Caco-2 (cell line): Measurements from ENCODE around the gene CFAP69. TPM values are rescaled to one million over a fixed set of nuclear protein-coding genes. Genes with fewer than 3 reads are reported as not detected.
A peak's percentile ranks its signal among the peaks of the same experiment; 100 is the strongest.
"Not testable (repeated sequence)": the region's sequence is repeated elsewhere in the genome, so short reads cannot be mapped to it uniquely, and the experiment has no call there.

Experiments used
- BruUV-seq: library from RNA; stranded (reverse); fragments of 400-500 nt; replicated peaks from 2 replicates; lab custom pipeline; 2021; lab: Mats Ljungman, UMichigan
- CTCF ChIA-PET: fragments of 300-600 bp; sonication (Branson Sonifier 250); formaldehyde crosslinking; loops from one replicate; lab custom pipeline; 2022; ENCODE audit warnings: antibody characterized with exemption; lab: Charles Lee
- POLR2A ChIA-PET: fragments of 300-600 bp; sonication (Branson Sonifier 250); formaldehyde crosslinking; loops from one replicate; lab custom pipeline; 2022; ENCODE audit warnings: antibody characterized with exemption; lab: Charles Lee
- DNase-seq, 2 experiments: peaks; one replicate each; pipeline versions ENCODE4 v3.0.0 to v3.0.0-alpha.2; 2020 to 2022
- H3K27me3 ChIP-seq: replicated peaks from 2 replicates; pipeline ENCODE4 v1.6.0; 2011; ENCODE audit warnings: low read length; ENCODE audit not compliant: control insufficient read depth, insufficient read depth
- H3K36me3 ChIP-seq: 2 replicates; pipeline ENCODE4 v1.5.1; 2011; ENCODE audit warnings: low read length; ENCODE audit not compliant: control insufficient read depth, insufficient read depth
- H3K4me1 ChIP-seq: fragments of 250-450 bp; sonication (Bioruptor Pico); 2 replicates; pipeline ENCODE4 v1.5.1; 2020; ENCODE audit warnings: mild to moderate bottlenecking
- H3K4me3 ChIP-seq: 2 replicates; pipeline ENCODE4 v1.5.1; 2011; ENCODE audit warnings: low read depth, mild to moderate bottlenecking, control low read depth, low read length
- H3K9me3 ChIP-seq: fragments of 250-450 bp; sonication (Bioruptor Pico); 2 replicates; pipeline ENCODE4 v1.5.1; 2020; ENCODE audit warnings: mild to moderate bottlenecking, moderate library complexity
- H3K27ac Mint-ChIP-seq: one replicate; pipeline ENCODE4 v1.8.0; 2022; ENCODE audit warnings: mixed read lengths; ENCODE audit not compliant: unreplicated experiment
- H3K27me3 Mint-ChIP-seq: one replicate; pipeline ENCODE4 v1.8.0; 2022; ENCODE audit warnings: mixed read lengths; ENCODE audit not compliant: insufficient read depth, unreplicated experiment
- H3K36me3 Mint-ChIP-seq: one replicate; pipeline ENCODE4 v1.8.0; 2022; ENCODE audit warnings: mild to moderate bottlenecking, mixed read lengths; ENCODE audit not compliant: insufficient read depth, unreplicated experiment
- H3K4me1 Mint-ChIP-seq: one replicate; pipeline ENCODE4 v1.8.0; 2022; ENCODE audit warnings: low read depth, mixed read lengths; ENCODE audit not compliant: unreplicated experiment
- H3K4me3 Mint-ChIP-seq: one replicate; pipeline ENCODE4 v1.8.0; 2022; ENCODE audit warnings: mild to moderate bottlenecking, moderate library complexity, mixed read lengths; ENCODE audit not compliant: unreplicated experiment
- H3K9me3 Mint-ChIP-seq: one replicate; pipeline ENCODE4 v1.8.0; 2022; ENCODE audit warnings: mixed read lengths; ENCODE audit not compliant: unreplicated experiment
- intact Hi-C: fragments of 100-400 bp; cut with micrococcal nuclease; formaldehyde crosslinking; loops from one replicate; pipeline ENCODE4 v1.10.0; 2022; ENCODE audit not compliant: unreplicated experiment
- total RNA-seq: library from RNA; stranded (reverse); gene quantifications from 2 replicates; pipeline ENCODE4 v1.2.3, GENCODE V29; 2022
- TF ChIP-seq, protein P1 (sequence below), 2 experiments: fragments of 200-600 bp in 1 of 2; IDR thresholded peaks; 1 replicate in 1 of 2; 2 replicates in 1 of 2; pipeline versions ENCODE4 v1.5.1 to v1.8.0; 2011 to 2022; ENCODE audit warnings: antibody characterized with exemption in 1 of 2, control low read depth in 1 of 2, inconsistent platforms in 1 of 2, low read depth in 1 of 2, low read length in 1 of 2, mild to moderate bottlenecking in 1 of 2, moderate library complexity in 1 of 2; ENCODE audit not compliant: insufficient read depth in 1 of 2, severe bottlenecking in 1 of 2, unreplicated experiment in 1 of 2

The CFAP69 gene
- total RNA-seq, 1 experiment from 2014 or later, result 4.8 TPM

DNA sequence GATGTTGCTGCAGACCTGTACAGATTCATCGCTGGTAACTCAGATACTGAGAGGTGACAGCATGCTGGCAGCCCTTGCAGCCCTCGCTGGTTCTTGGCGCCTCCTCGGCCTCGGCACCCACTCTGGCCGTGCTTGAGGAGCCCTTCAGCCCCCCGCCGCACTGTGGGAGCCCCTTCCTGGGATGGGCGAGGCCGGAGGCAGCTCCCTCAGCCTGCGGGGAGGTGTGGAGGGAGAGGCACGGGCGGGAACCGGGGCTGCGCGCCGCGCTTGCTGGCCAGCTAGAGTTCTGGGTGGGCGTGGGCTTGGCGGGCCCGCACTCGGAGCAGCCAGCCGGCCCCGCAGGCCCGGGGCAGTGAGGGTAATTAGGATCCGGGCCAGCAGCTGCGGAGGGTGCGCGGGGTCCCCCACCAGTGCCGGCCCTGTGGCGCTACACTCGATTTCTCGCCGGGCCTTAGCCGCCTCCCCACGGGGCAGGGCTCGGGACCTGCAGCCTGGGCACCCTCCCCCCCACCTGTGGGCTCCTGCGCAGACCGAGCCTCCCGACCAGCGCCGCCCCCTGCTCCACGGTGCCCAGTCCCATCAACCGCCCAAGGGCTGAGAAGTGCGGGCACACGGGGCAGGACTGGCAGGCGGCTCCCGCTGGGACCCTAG, 89.3 kb downstream of the CFAP69 start:
- TF ChIP-seq, protein P1, sequence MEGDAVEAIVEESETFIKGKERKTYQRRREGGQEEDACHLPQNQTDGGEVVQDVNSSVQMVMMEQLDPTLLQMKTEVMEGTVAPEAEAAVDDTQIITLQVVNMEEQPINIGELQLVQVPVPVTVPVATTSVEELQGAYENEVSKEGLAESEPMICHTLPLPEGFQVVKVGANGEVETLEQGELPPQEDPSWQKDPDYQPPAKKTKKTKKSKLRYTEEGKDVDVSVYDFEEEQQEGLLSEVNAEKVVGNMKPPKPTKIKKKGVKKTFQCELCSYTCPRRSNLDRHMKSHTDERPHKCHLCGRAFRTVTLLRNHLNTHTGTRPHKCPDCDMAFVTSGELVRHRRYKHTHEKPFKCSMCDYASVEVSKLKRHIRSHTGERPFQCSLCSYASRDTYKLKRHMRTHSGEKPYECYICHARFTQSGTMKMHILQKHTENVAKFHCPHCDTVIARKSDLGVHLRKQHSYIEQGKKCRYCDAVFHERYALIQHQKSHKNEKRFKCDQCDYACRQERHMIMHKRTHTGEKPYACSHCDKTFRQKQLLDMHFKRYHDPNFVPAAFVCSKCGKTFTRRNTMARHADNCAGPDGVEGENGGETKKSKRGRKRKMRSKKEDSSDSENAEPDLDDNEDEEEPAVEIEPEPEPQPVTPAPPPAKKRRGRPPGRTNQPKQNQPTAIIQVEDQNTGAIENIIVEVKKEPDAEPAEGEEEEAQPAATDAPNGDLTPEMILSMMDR (IDR thresholded peaks at IDR 0.05; ENCODE audit: insufficient read depth in 1 of 2, low read depth in 1 of 2, low read length in 1 of 2, severe bottlenecking in 1 of 2, unreplicated experiment in 1 of 2), result no peak
- H3K27ac Mint-ChIP-seq, result no peak overlapping the region
- ChIA-PET CTCF (no interaction called here), POLR2A (no interaction called here)
- intact Hi-C loops, result no loop called here
- H3K4me3 Mint-ChIP-seq, result no peak overlapping the region
- no peak overlapping the region for H3K4me3 ChIP-seq
- DNase-seq, result no peak
- no peaks in the 10 kb centered on the region; the same call in 1 of the 2 replicates for H3K4me1 ChIP-seq
- no TSS peak for BruUV-seq
- H3K27me3 Mint-ChIP-seq, result peaks cover 9% of the 10 kb centered on the region
- peaks cover 5% of the 10 kb centered on the region for H3K9me3 ChIP-seq
- no peaks in the 10 kb centered on the region for H3K36me3 Mint-ChIP-seq
- no peaks in the 10 kb centered on the region for H3K9me3 Mint-ChIP-seq
- H3K4me1 Mint-ChIP-seq, result no peaks in the 10 kb centered on the region
- no peaks in the 10 kb centered on the region for H3K36me3 ChIP-seq
- no peaks in the 10 kb centered on the region for H3K27me3 ChIP-seq

DNA sequence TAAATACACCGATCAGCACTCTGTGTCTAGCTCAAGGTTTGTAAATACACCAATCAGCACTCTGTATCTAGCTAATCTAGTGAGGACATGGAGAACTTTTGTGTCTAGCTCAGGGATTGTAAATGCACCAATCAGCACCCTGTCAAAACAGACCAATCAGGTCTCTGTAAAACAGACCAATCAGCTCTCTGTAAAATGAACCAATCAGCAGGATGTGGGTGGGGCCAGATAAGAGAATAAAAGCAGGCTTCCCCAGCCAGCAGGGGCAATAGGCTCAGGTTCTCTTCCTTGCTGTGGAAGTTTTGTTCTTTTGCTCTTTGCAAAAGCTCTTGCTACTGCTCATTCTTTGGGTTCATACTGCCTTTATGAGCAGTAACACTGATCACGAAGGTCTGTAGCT, 90.0 kb downstream of the CFAP69 start:
- H3K4me1 Mint-ChIP-seq, H3K4me3 Mint-ChIP-seq, H3K4me3 ChIP-seq, H3K27me3 ChIP-seq, H3K4me1 ChIP-seq, DNase-seq, POLR2A ChIA-PET, H3K27ac Mint-ChIP-seq, intact Hi-C loops, H3K36me3 Mint-ChIP-seq, BruUV-seq, CTCF ChIA-PET, H3K9me3 Mint-ChIP-seq, H3K9me3 ChIP-seq, H3K36me3 ChIP-seq, H3K27me3 Mint-ChIP-seq: not testable (repeated sequence)

DNA sequence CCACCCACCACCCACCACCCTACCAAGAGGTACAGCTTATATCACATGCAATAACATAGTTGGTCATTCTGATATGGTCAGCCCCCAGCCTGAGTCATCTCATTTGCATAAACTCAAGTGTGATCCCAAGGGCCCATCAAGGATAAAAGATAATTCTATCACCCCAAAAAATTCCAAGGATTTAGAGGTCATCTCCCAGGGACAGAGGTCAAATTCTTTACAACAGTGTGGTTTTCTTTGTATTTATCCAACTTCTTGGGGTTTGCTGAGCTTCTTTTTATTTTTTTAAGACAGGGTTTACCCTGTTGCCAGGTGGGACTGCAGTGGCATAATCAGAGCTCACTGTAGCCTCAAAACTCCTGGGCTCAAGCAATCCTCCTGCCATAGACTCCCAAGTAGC, 92.1 kb downstream of the CFAP69 start:
- Histone ChIP-seq H3K9me3 (peaks cover 5% of the 10 kb centered on the region), H3K4me1 (no peaks in the 10 kb centered on the region; the same call in 1 of the 2 replicates), H3K36me3 (no peaks in the 10 kb centered on the region), H3K4me3 (no peak overlapping the region), H3K27me3 (no peaks in the 10 kb centered on the region)
- no peaks in the 10 kb centered on the region for H3K9me3 Mint-ChIP-seq
- BruUV-seq, result no TSS peak
- H3K27me3 Mint-ChIP-seq, result peaks cover 5% of the 10 kb centered on the region
- H3K36me3 Mint-ChIP-seq, result no peaks in the 10 kb centered on the region
- CTCF ChIA-PET, result interaction anchor here (1.2 kb wide), 1 partner anchor 25 kb away, joined by 5 read pairs; no protein-coding TSS in a partner anchor
- no peaks in the 10 kb centered on the region for H3K4me1 Mint-ChIP-seq
- POLR2A ChIA-PET, result no interaction called here
- DNase-seq, result no peak
- intact Hi-C loops, result no loop called here
- TF ChIP-seq, protein P1 (IDR thresholded peaks at IDR 0.05; ENCODE audit: insufficient read depth in 1 of 2, low read depth in 1 of 2, low read length in 1 of 2, severe bottlenecking in 1 of 2, unreplicated experiment in 1 of 2), result no peak
- no peak overlapping the region for H3K4me3 Mint-ChIP-seq
- peak overlapping the region; percentile 6 for H3K27ac Mint-ChIP-seq
